ENCODE measurements around the gene VAC14. TPM values are rescaled to one million over a fixed set of nuclear protein-coding genes. Genes with fewer than 3 reads are reported as not detected.
A peak's percentile ranks its signal among the peaks of the same experiment; 100 is the strongest.

VAC14 gene
- polyA plus RNA-seq, 1 of the 3 experiments (the other 2 are of a cell fraction) = 33.2 TPM

GRCh38 chr16:70694868-70695218 lies 106.1 kb downstream of the VAC14 start:
- peak; percentile 74 for DNase-seq
- no peaks in the 10 kb centered on the region for H3K27me3 ChIP-seq (ENCODE audit: insufficient read depth)
- peak overlapping the region; percentile 89 to 98 for H3K27ac ChIP-seq (ENCODE audit: low read depth in 2 of 2, low read length in 1 of 2)
- ChIA-PET CTCF (interaction anchor here (0.7 to 3.8 kb wide), 5 partner anchors 9 to 76 kb away, joined by 3 to 21 read pairs (median 4); partner anchors contain the start of gene MTSS2), POLR2A (no interaction called here)
- 94% methylated on average over 3 of the region's 4 CpGs for WGBS (ENCODE audit: low lambda C conversion rate)
- no peak overlapping the region for H3K4me3 ChIP-seq (ENCODE audit: low read depth in 2 of 2, low read length in 1 of 2)
- H3K36me3 ChIP-seq (replicated peaks in 1 of 2; ENCODE audit: control insufficient read depth in 1 of 2, insufficient read depth in 2 of 2, low read length in 1 of 2) = no peaks in the 10 kb centered on the region
- TF ChIP-seq RCOR1 (IDR thresholded peaks at IDR 0.05; ENCODE audit: low read length) (0 out of 2 replicates have a peak, but pooled peaks have one; percentile 28), RXRA (IDR thresholded peaks at IDR 0.05; ENCODE audit: borderline replicate concordance, low read depth) (no peak), MXI1 (IDR thresholded peaks at IDR 0.05; ENCODE audit: low read depth, low read length) (peak; percentile 47; the same call in 1 of the 2 replicates), GABPA (IDR thresholded peaks at IDR 0.05; ENCODE audit: low read depth) (no peak), EZH2phosphoT487 (IDR thresholded peaks at IDR 0.05; ENCODE audit: borderline replicate concordance, low read depth) (no peak), RAD21 (IDR thresholded peaks at IDR 0.05; ENCODE audit: low read length) (no peak), POLR2AphosphoS5 (IDR thresholded peaks at IDR 0.05; ENCODE audit: low read depth, low read length) (no peak), TAF1 (IDR thresholded peaks at IDR 0.05; ENCODE audit: borderline replicate concordance, low read depth, low read length) (no peak), NFIC (IDR thresholded peaks at IDR 0.05; ENCODE audit: borderline replicate concordance) (peak; percentile 21; the same call in 1 of the 2 replicates), IRF3 (IDR thresholded peaks at IDR 0.05; ENCODE audit: low read depth, low read length) (no peak), NRF1 (IDR thresholded peaks at IDR 0.05; ENCODE audit: low read depth, low read length) (no peak)
- TF ChIP-seq, protein P1, sequence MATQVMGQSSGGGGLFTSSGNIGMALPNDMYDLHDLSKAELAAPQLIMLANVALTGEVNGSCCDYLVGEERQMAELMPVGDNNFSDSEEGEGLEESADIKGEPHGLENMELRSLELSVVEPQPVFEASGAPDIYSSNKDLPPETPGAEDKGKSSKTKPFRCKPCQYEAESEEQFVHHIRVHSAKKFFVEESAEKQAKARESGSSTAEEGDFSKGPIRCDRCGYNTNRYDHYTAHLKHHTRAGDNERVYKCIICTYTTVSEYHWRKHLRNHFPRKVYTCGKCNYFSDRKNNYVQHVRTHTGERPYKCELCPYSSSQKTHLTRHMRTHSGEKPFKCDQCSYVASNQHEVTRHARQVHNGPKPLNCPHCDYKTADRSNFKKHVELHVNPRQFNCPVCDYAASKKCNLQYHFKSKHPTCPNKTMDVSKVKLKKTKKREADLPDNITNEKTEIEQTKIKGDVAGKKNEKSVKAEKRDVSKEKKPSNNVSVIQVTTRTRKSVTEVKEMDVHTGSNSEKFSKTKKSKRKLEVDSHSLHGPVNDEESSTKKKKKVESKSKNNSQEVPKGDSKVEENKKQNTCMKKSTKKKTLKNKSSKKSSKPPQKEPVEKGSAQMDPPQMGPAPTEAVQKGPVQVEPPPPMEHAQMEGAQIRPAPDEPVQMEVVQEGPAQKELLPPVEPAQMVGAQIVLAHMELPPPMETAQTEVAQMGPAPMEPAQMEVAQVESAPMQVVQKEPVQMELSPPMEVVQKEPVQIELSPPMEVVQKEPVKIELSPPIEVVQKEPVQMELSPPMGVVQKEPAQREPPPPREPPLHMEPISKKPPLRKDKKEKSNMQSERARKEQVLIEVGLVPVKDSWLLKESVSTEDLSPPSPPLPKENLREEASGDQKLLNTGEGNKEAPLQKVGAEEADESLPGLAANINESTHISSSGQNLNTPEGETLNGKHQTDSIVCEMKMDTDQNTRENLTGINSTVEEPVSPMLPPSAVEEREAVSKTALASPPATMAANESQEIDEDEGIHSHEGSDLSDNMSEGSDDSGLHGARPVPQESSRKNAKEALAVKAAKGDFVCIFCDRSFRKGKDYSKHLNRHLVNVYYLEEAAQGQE (IDR thresholded peaks at IDR 0.05; ENCODE audit: low read depth, low read length) = no peak
- TF ChIP-seq, protein P2, sequence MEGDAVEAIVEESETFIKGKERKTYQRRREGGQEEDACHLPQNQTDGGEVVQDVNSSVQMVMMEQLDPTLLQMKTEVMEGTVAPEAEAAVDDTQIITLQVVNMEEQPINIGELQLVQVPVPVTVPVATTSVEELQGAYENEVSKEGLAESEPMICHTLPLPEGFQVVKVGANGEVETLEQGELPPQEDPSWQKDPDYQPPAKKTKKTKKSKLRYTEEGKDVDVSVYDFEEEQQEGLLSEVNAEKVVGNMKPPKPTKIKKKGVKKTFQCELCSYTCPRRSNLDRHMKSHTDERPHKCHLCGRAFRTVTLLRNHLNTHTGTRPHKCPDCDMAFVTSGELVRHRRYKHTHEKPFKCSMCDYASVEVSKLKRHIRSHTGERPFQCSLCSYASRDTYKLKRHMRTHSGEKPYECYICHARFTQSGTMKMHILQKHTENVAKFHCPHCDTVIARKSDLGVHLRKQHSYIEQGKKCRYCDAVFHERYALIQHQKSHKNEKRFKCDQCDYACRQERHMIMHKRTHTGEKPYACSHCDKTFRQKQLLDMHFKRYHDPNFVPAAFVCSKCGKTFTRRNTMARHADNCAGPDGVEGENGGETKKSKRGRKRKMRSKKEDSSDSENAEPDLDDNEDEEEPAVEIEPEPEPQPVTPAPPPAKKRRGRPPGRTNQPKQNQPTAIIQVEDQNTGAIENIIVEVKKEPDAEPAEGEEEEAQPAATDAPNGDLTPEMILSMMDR (IDR thresholded peaks at IDR 0.05) = no peak
- TF ChIP-seq, protein P3, sequence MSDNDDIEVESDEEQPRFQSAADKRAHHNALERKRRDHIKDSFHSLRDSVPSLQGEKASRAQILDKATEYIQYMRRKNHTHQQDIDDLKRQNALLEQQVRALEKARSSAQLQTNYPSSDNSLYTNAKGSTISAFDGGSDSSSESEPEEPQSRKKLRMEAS (IDR thresholded peaks at IDR 0.05; ENCODE audit: low read depth) = 0 out of 2 replicates have a peak, but pooled peaks have one; percentile 31
- H2AFZ ChIP-seq (ENCODE audit: low read depth) = no peak overlapping the region
- H3K9ac ChIP-seq = peak overlapping the region; percentile 81
- H3K4me2 ChIP-seq = peak overlapping the region; percentile 74
- no peaks in the 10 kb centered on the region for H3K9me3 ChIP-seq
- H3F3A ChIP-seq (replicated peaks; ENCODE audit: insufficient read depth) = peaks cover 12% of the 10 kb centered on the region
- H3K4me1 ChIP-seq (ENCODE audit: control insufficient read depth in 1 of 2, insufficient read depth in 2 of 2, low read depth in 1 of 2, low read length in 1 of 2) = peaks cover 52 to 85% of the 10 kb centered on the region in 2 experiments
- H3K9me2 ChIP-seq = no peaks in the 10 kb centered on the region
- H3K79me2 ChIP-seq (ENCODE audit: insufficient read depth) = no peaks in the 10 kb centered on the region
- H4K20me1 ChIP-seq (ENCODE audit: insufficient read depth) = no peaks in the 10 kb centered on the region

Measured in SK-N-SH (cell line).